Peyer's patch (tissue), 4 donors: ENCODE results near the gene ADGRB3.

ENCODE experiments used
- CTCF ChIP-seq, 6 experiments: fragments of 450-650 bp in 4 of 6; fragments of 200-600 bp in 2 of 6; sonication (generic) in 1 of 6; IDR thresholded peaks; one replicate each; pipeline ENCODE4 v1.5.1; 2017 to 2019; ENCODE audit warnings: antibody characterized with exemption in 6 of 6, mild to moderate bottlenecking in 3 of 6, moderate library complexity in 1 of 6
- POLR2A ChIP-seq, 2 donors: fragments of 450-650 bp; IDR thresholded peaks; one replicate each; pipeline ENCODE4 v1.5.1; 2017; ENCODE audit warnings: antibody characterized with exemption in 2 of 2, mild to moderate bottlenecking in 2 of 2, moderate library complexity in 2 of 2

GRCh38 chr6:69366831-69367230 is 731.7 kb downstream of the ADGRB3 start:
- TF ChIP-seq POLR2A (IDR thresholded peaks at IDR 0.05) (no peak), CTCF (IDR thresholded peaks at IDR 0.05) (no peak)
